ENCODE measurements around the gene MAN2B1.
A peak's percentile ranks its signal among the peaks of the same experiment; 100 is the strongest.
"Not testable (repeated sequence)": the region's sequence is repeated elsewhere in the genome, so short reads cannot be mapped to it uniquely, and the experiment has no call there.

The MAN2B1 gene

DNA sequence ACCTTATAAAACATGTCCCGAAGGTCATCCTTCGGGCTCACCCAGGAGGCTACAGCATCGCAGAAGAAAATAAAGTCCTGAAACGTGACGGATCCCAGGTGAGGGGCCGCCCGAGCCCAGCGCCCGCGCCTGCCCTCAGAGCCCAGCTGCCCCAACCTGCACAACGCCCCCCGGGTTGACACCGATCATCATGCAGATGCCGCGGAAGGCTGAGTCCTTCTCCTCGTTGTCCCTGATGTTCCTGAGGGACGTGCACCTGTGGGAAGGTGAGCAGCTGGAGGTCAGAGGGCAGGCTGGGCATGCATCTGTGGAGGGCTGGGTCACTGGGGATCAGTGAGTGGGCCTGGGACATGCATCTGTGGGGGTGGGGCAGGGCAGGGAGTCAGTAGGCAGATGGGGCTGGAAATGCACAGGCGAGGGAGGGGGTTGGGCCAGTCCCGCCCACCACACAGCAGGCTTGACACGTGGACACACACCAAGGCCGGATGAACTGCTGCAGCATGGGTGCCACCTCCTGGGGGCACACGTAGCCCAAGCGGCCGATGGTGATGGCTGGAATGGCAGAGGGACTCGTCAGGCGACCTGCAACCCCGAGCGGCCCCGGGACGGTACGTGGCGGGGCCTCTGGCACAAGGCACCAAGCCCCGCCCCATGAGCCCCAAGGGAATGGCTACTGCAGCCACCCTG is 35.2 kb upstream of the MAN2B1 start:
- no peak overlapping the region for H3K4me3 ChIP-seq (ENCODE audit: low read length)
- peaks cover 76% of the 10 kb centered on the region for H3K36me3 ChIP-seq (ENCODE audit: insufficient read depth, low read length)
- H3K4me2 ChIP-seq (ENCODE audit: low read length): no peak overlapping the region
- H3K4me1 ChIP-seq (ENCODE audit: control insufficient read depth, insufficient read depth, low read length): peaks cover 6% of the 10 kb centered on the region
- no peak overlapping the region for H3K9ac ChIP-seq (ENCODE audit: low read depth, low read length)
- H3K27me3 ChIP-seq (ENCODE audit: control insufficient read depth, insufficient read depth, low read length): no peaks in the 10 kb centered on the region
- H3K9me3 ChIP-seq (replicated peaks; ENCODE audit: low read length): no peaks in the 10 kb centered on the region

DNA sequence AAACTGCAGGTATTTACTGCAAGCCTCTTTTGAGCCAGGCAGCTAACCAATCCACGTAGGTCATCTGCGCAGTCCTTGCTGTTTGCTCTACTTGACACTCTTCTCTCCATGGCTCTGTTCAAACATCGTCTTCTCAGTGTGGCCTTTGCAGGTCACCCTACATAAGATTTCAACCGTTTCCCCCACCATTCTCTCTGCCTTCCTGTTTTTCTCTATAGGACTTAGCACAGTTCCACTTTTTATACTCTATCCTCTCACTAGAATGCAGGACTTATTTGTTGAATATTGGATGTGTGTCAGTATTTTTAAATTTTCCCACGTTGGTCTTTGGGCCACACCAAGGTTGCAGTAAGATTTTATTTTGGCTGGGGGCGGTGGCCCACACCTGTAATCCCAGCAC is 31.6 kb upstream of the MAN2B1 start:
- Histone ChIP-seq H3K9me3 (replicated peaks; ENCODE audit: low read length) (no peaks in the 10 kb centered on the region), H3K4me2 (ENCODE audit: low read length) (no peak overlapping the region), H3K9ac (ENCODE audit: low read depth, low read length) (no peak overlapping the region), H3K4me3 (ENCODE audit: low read length) (no peak overlapping the region), H3K36me3 (ENCODE audit: insufficient read depth, low read length) (peaks cover 45% of the 10 kb centered on the region), H3K4me1 (ENCODE audit: control insufficient read depth, insufficient read depth, low read length) (peaks cover 14% of the 10 kb centered on the region), H3K27me3 (ENCODE audit: control insufficient read depth, insufficient read depth, low read length) (no peaks in the 10 kb centered on the region)

DNA sequence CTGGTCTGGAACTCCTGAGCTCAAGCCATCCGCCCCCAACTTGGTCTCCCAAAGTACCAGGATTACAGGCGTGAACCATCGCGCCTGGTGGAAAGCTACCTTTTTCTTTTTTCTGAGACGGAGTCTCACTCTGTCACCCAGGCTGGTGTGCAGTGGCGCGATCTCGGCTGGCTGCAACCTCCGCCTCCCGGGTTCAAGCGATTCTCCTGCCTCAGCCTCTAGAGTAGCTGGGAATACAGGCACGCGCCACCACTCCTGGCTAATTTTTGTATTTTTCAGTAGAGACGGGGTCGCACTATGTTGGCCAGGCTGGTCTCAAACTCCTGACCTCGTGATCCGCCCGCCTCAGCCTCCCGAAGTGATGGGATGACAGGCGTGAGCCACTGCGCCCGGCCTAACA is 30.9 kb upstream of the MAN2B1 start:
- H3K9ac ChIP-seq (ENCODE audit: low read depth, low read length); H3K27me3 ChIP-seq (ENCODE audit: control insufficient read depth, insufficient read depth, low read length); H3K9me3 ChIP-seq (replicated peaks; ENCODE audit: low read length): not testable (repeated sequence)
- Histone ChIP-seq H3K4me2 (ENCODE audit: low read length) (peak overlapping the region; percentile 90), H3K36me3 (ENCODE audit: insufficient read depth, low read length) (peaks cover 39% of the 10 kb centered on the region), H3K4me1 (ENCODE audit: control insufficient read depth, insufficient read depth, low read length) (peaks cover 14% of the 10 kb centered on the region), H3K4me3 (ENCODE audit: low read length) (peak overlapping the region; percentile 86)

DNA sequence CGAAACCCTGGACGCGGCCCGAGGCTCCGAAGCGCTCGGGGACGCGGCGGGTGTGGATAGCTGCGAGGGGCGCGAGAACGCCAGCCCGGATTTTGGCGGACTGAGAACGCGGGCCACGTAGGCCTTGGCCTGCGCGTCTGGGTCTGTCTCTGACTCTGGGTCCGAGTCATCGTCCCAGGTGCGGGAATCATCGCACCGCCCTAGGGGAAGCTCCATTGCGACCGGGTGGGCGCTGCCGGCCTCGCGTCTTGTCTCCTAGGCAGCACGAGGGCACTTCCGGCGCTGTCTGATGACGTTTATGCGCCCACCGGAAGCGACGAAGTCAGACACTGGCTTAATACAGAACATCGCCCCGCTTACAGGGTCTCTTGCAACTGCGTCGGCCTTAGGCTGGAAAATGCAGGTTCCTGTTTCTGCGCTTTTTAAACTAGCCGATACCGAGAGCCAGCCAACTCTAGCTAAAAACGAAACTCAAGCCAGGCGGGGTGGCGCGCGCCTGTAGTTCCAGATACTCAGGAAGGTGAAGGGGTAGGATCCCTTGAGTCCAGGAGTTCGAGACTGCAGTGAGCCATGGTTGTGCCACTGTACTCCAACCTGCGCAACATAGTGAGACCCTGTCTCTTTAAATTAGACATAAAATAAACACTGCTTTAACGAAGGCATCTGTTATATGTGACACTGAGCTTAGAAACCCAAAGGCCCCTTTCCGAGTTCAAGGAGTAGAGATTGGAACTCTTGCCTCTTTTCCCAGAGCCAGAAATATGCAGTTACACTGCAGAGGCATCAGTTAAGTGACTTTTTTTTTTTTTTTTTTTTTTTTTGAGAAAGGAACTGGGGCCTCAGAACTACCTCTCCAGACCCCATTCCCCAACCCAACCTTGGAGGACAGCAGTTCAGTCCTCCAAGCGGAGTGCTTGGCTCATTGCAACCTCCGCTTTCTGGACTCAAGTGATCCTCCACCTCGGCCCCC is 30.1 kb upstream of the MAN2B1 start, which contains the start of gene FBXW9:
Gene FBXW9 (minus strand): TSS at position 266 of the 970 bp plus-strand sequence. CDS start 50 bp downstream, at position 216.
- H3K4me2 ChIP-seq (ENCODE audit: low read length): peak within 1 kb of the TSS; percentile 90
- H3K9me3 ChIP-seq (replicated peaks; ENCODE audit: low read length): no peaks in the 10 kb centered on the region
- H3K4me3 ChIP-seq (ENCODE audit: low read length): peak within 1 kb of the TSS; percentile 86
- H3K27me3 ChIP-seq (ENCODE audit: control insufficient read depth, insufficient read depth, low read length): no peaks in the 10 kb centered on the region
- H3K9ac ChIP-seq (ENCODE audit: low read depth, low read length): peak within 1 kb of the TSS; percentile 82
- peaks cover 33% of the 10 kb centered on the region for H3K36me3 ChIP-seq (ENCODE audit: insufficient read depth, low read length)
- H3K4me1 ChIP-seq (ENCODE audit: control insufficient read depth, insufficient read depth, low read length): peaks cover 14% of the 10 kb centered on the region

DNA sequence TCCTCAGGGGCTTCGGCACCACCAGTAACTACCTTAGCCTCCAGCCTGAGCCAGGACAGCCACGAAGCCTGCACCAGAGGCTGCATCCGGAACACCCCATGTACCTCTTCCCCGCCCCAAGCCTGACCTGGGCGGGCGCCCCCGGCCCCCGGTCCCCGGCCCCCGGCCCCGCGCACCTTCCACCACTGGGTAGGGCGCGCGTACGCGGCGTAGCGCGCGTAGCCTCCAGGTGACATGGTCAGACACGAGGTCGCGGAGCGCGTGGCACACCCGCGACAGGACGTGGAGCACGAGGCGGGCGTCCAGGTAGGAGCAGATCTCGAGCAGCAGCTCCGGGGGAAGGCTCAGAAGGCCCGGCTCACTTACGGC is 29.4 kb upstream of the MAN2B1 start:
- H3K4me1 ChIP-seq (ENCODE audit: control insufficient read depth, insufficient read depth, low read length): peaks cover 14% of the 10 kb centered on the region
- peaks cover 27% of the 10 kb centered on the region for H3K36me3 ChIP-seq (ENCODE audit: insufficient read depth, low read length)
- peak overlapping the region; percentile 90 for H3K4me2 ChIP-seq (ENCODE audit: low read length)
- peak overlapping the region; percentile 82 for H3K9ac ChIP-seq (ENCODE audit: low read depth, low read length)
- no peaks in the 10 kb centered on the region for H3K27me3 ChIP-seq (ENCODE audit: control insufficient read depth, insufficient read depth, low read length)
- H3K4me3 ChIP-seq (ENCODE audit: low read length): peak overlapping the region; percentile 86
- no peaks in the 10 kb centered on the region for H3K9me3 ChIP-seq (replicated peaks; ENCODE audit: low read length)

DNA sequence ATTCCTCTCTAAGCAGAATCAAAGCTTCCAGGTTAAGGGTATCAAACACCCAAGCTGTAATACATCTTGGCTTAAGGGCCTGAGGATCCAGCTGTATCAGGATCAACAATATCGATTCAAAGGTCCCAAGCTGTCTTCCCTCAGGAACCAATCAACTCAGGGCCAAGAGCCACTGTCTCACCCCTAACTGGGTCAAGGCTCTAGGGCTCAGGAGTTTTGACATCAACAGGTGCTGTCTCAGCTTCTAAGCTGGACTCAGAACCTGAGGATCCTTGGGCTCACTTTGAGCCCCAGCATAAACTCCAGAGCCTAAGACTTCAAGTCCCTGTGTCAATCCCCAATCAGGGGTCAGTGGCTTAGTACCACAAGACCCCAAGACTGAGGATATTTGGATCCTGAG is 29.0 kb upstream of the MAN2B1 start:
- H3K4me3 ChIP-seq (ENCODE audit: low read length): peak overlapping the region; percentile 86
- H3K4me1 ChIP-seq (ENCODE audit: control insufficient read depth, insufficient read depth, low read length): peaks cover 14% of the 10 kb centered on the region
- H3K27me3 ChIP-seq (ENCODE audit: control insufficient read depth, insufficient read depth, low read length): no peaks in the 10 kb centered on the region
- H3K4me2 ChIP-seq (ENCODE audit: low read length): peak overlapping the region; percentile 90
- no peaks in the 10 kb centered on the region for H3K9me3 ChIP-seq (replicated peaks; ENCODE audit: low read length)
- H3K9ac ChIP-seq (ENCODE audit: low read depth, low read length): peak overlapping the region; percentile 46
- peaks cover 22% of the 10 kb centered on the region for H3K36me3 ChIP-seq (ENCODE audit: insufficient read depth, low read length)

DNA sequence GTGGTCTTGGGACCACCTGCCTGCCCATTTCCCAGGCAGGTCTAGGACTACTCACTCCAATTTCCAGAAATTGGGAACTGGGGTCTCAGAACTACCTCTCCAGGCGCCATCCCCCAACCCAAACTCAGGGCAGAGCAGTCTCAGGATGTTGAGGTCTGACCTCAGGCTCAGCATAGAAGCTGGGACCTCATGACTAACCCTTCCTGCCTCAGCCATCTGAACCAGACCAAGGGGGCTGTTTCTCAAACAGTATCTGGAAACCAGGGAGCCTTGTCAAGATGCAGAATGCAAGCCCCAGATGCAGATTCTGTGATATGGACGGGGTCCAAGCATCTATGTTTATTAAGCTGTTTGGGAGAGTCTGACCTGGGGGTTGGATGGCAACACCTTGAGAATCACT is 28.6 kb upstream of the MAN2B1 start:
- no peak overlapping the region for H3K9ac ChIP-seq (ENCODE audit: low read depth, low read length)
- H3K4me1 ChIP-seq (ENCODE audit: control insufficient read depth, insufficient read depth, low read length): peaks cover 14% of the 10 kb centered on the region
- no peaks in the 10 kb centered on the region for H3K27me3 ChIP-seq (ENCODE audit: control insufficient read depth, insufficient read depth, low read length)
- H3K4me3 ChIP-seq (ENCODE audit: low read length): no peak overlapping the region
- H3K9me3 ChIP-seq (replicated peaks; ENCODE audit: low read length): no peaks in the 10 kb centered on the region
- peaks cover 19% of the 10 kb centered on the region for H3K36me3 ChIP-seq (ENCODE audit: insufficient read depth, low read length)
- peak overlapping the region; percentile 90 for H3K4me2 ChIP-seq (ENCODE audit: low read length)

DNA sequence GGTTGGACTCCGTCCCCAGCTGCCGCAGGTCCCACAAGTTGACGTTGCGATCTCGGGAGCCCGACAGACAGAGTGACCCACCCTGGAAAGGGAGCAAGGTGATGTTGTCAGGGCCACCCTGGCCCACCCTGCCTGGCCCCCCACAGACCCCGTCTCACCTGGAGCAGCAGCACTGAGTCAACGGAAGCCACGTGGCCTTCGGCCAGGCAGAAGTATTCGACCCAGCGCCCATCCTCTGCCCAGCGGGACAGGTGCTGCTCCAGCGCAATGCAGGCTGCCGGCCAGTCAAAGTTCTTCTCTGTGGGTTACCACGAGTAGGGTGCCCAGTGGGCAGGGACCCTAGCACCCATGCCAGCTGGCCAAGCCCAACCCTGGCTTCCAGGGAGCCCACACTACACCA is 28.1 kb upstream of the MAN2B1 start:
- H3K9ac ChIP-seq (ENCODE audit: low read depth, low read length): no peak overlapping the region
- no peaks in the 10 kb centered on the region for H3K27me3 ChIP-seq (ENCODE audit: control insufficient read depth, insufficient read depth, low read length)
- H3K4me3 ChIP-seq (ENCODE audit: low read length): no peak overlapping the region
- peaks cover 15% of the 10 kb centered on the region for H3K36me3 ChIP-seq (ENCODE audit: insufficient read depth, low read length)
- H3K4me1 ChIP-seq (ENCODE audit: control insufficient read depth, insufficient read depth, low read length): peaks cover 14% of the 10 kb centered on the region
- no peaks in the 10 kb centered on the region for H3K9me3 ChIP-seq (replicated peaks; ENCODE audit: low read length)
- peak overlapping the region; percentile 90 for H3K4me2 ChIP-seq (ENCODE audit: low read length)

DNA sequence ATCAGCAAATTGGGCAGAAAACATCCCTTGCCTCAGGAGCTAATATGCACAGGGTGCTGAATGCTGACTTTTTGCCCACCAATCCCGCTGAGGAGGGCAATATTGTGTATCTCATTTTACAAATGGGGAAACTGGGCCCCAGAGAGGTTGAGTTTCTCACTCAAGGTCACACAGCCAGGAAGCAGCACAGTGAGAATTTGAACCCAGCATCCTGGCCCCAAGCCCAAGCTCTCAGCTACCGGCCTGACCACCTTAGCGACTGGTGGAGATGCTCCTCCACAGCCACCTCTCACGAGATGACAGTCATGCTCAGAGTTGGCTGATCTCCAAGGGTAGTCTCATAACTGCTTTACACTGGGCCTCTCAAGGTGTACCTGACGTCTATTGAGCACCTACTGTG is 26.4 kb upstream of the MAN2B1 start:
- no peaks in the 10 kb centered on the region for H3K27me3 ChIP-seq (ENCODE audit: control insufficient read depth, insufficient read depth, low read length)
- no peaks in the 10 kb centered on the region for H3K9me3 ChIP-seq (replicated peaks; ENCODE audit: low read length)
- peaks cover 3% of the 10 kb centered on the region for H3K36me3 ChIP-seq (ENCODE audit: insufficient read depth, low read length)
- H3K4me2 ChIP-seq (ENCODE audit: low read length): no peak overlapping the region
- peaks cover 14% of the 10 kb centered on the region for H3K4me1 ChIP-seq (ENCODE audit: control insufficient read depth, insufficient read depth, low read length)
- no peak overlapping the region for H3K9ac ChIP-seq (ENCODE audit: low read depth, low read length)
- no peak overlapping the region for H3K4me3 ChIP-seq (ENCODE audit: low read length)

DNA sequence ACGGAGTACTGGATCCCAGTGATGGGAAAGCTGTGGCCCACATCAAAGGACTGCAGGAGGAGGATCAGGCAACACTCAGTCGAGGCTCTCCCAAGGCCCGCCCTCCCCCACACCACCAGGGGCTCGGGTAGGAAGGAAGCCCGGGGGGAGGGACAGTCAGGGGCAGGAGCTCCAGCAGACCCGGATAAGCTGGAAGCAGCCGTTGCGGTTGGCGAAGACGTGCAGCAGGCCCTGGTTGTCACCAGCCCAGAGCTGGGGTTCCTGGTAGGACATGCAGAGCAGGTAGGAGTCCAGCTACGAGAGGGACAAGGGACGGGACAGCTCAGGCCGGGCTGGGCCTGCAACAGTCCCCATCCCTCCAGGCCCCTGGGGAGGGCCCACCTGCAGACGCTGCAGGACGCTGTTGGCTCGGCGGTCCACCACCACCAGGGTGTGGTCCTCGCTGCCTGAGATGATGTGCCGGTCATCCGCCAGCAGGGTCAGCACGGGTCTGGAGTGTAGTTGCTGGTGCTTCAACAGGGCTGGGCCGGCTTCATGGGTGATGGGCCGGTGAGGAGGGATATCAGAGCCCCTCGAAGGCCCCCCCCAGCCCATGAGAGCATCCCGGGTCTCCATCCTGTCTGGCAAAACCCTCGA is 23.2 kb upstream of the MAN2B1 start:
- Histone ChIP-seq H3K9ac (ENCODE audit: low read depth, low read length) (no peak overlapping the region), H3K4me3 (ENCODE audit: low read length) (no peak overlapping the region), H3K4me1 (ENCODE audit: control insufficient read depth, insufficient read depth, low read length) (no peaks in the 10 kb centered on the region), H3K9me3 (replicated peaks; ENCODE audit: low read length) (no peaks in the 10 kb centered on the region), H3K27me3 (ENCODE audit: control insufficient read depth, insufficient read depth, low read length) (no peaks in the 10 kb centered on the region), H3K4me2 (ENCODE audit: low read length) (no peak overlapping the region), H3K36me3 (ENCODE audit: insufficient read depth, low read length) (no peaks in the 10 kb centered on the region)

DNA sequence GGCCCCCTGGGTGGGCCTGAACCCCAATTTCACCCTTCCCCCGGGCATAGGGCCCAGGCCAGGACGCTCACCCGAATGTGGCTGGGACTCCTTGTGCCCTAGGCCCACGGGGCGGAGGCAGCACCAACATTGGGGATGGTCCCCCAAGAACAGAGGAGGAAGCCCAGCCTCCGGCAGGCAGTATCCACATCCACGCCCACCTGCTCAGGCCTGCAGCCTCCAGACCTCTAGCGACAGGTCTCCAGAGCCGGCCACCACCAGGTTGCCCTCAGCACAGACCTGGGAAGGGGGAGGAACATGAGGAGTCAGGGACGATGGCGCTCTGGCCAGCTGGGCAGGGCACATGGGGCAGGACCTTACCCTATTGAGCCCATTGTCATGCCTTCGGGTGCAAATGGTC is 22.5 kb upstream of the MAN2B1 start:
- Histone ChIP-seq H3K27me3 (ENCODE audit: control insufficient read depth, insufficient read depth, low read length) (no peaks in the 10 kb centered on the region), H3K4me2 (ENCODE audit: low read length) (no peak overlapping the region), H3K9ac (ENCODE audit: low read depth, low read length) (no peak overlapping the region), H3K36me3 (ENCODE audit: insufficient read depth, low read length) (no peaks in the 10 kb centered on the region), H3K9me3 (replicated peaks; ENCODE audit: low read length) (no peaks in the 10 kb centered on the region), H3K4me1 (ENCODE audit: control insufficient read depth, insufficient read depth, low read length) (no peaks in the 10 kb centered on the region), H3K4me3 (ENCODE audit: low read length) (no peak overlapping the region)
